Stimulated activated CD4-positive, alpha-beta T cell treated with anti-CD3 and anti-CD28 coated beads, Interleukin-4, amount 100 ng/mL, for 24 hours (primary cell): ENCODE results near the gene TESK2.

Experiments used
- DNase-seq: peaks from one replicate; pipeline ENCODE4 v3.0.0-alpha.2; 2020

Gene TESK2

DNA sequence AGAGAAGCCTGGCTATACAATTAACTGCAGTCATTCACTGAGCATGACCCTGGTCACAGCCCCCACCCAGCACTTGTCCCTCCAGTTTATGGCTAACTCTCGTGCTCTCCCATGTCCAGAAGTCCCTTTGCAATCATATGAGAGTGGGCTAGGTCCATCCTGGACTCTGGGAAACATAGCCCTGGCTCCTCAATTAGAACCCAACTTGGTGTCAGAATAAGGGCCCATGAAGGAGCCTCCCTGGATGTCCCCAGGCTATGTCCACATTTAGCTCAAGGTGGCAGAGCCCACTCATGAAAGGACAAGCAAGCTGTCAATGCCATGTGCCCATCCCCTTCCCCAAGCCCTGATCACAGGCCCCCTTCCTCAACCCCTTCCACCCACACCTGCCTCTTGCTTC is 191.7 kb downstream of the TESK2 start:
- no peak for DNase-seq

DNA sequence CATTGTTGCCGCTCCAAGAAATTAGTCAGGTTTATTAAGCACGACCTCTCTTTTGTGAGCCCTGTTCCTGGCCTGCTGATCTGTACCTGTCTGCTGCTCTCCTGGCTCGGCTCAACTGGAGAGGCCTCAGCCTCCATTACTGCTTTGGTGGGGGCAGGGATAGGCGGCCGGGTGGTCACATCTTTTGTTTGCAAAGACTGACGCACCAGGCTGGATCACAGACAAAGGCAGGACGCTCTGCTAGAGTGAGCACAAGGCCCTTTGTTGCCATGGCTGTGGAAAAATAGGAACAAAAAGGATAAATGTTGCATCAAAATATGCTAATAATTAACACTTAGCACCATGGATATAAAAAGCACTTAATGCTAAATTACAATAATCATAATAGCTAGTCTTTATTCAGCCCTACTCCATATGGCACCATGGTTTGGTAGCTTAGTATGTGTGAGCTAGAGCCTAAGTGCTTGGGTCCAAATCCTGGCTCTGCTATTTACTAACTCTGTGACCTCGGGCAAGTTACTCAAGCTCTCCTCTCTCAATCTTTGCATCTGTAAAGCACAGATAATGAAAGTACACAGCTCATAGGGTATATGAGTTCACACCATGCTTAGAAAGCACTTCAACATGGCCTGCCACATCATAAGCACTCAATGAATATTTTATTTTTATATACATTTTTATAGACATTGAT is 193.2 kb downstream of the TESK2 start:
- no peak for DNase-seq
